GM06990 (cell line): Measurements from ENCODE around the gene CBFA2T3.

Source experiments
- DNase-seq: peaks from one replicate; pipeline ENCODE4 v3.0.0-alpha.2; 2011; ENCODE audit not compliant: insufficient read length; ENCODE audit errors: extremely low read depth
- H3K27me3 ChIP-seq: replicated peaks from 2 replicates; pipeline ENCODE4 v1.6.0; 2011; ENCODE audit warnings: low read length; ENCODE audit not compliant: control insufficient read depth, insufficient read depth
- H3K36me3 ChIP-seq: 2 replicates; pipeline ENCODE4 v1.5.1; 2011; ENCODE audit warnings: low read length; ENCODE audit not compliant: control insufficient read depth, insufficient read depth
- H3K4me3 ChIP-seq: replicated peaks from 2 replicates; pipeline ENCODE4 v1.5.1; 2011; ENCODE audit warnings: low read depth, mild to moderate bottlenecking, control low read depth, low read length
- CTCF ChIP-seq: IDR thresholded peaks from 2 replicates; pipeline ENCODE4 v1.5.1; 2011; ENCODE audit warnings: low read length, control low read depth, mild to moderate bottlenecking, inconsistent platforms; ENCODE audit not compliant: insufficient read depth, poor library complexity, severe bottlenecking

Gene CBFA2T3

GRCh38 chr16:88957887-88958577, 19.0 kb downstream of the CBFA2T3 start:
- H3K36me3 ChIP-seq = peaks cover 10% of the 10 kb centered on the region
- no peak for DNase-seq
- TF ChIP-seq CTCF = no peak
- no peaks in the 10 kb centered on the region for H3K27me3 ChIP-seq
- H3K4me3 ChIP-seq = no peak overlapping the region

GRCh38 chr16:88957433-88957767, 19.6 kb downstream of the CBFA2T3 start:
- peaks cover 8% of the 10 kb centered on the region for H3K36me3 ChIP-seq
- no peaks in the 10 kb centered on the region for H3K27me3 ChIP-seq
- DNase-seq = no peak
- TF ChIP-seq CTCF = no peak
- no peak overlapping the region for H3K4me3 ChIP-seq

GRCh38 chr16:88956546-88957432, 20.2 kb downstream of the CBFA2T3 start:
- H3K4me3 ChIP-seq = no peak overlapping the region
- H3K27me3 ChIP-seq = no peaks in the 10 kb centered on the region
- H3K36me3 ChIP-seq = peaks cover 6% of the 10 kb centered on the region
- DNase-seq = no peak
- TF ChIP-seq CTCF = no peak

GRCh38 chr16:88955906-88956305, 21.1 kb downstream of the CBFA2T3 start:
- no peak for TF ChIP-seq CTCF
- Histone ChIP-seq H3K4me3 (no peak overlapping the region), H3K36me3 (peaks cover 6% of the 10 kb centered on the region), H3K27me3 (no peaks in the 10 kb centered on the region)
- no peak for DNase-seq

- H3K4me3 ChIP-seq = no peak overlapping the region
- DNase-seq = no peak
- H3K36me3 ChIP-seq = peaks cover 6% of the 10 kb centered on the region
- no peaks in the 10 kb centered on the region for H3K27me3 ChIP-seq
- TF ChIP-seq CTCF = no peak
These were observed 23.9 kb downstream of the CBFA2T3 start for GRCh38 chr16:88953003-88953690.
